ENCODE data around the gene SV2B. TPM values are rescaled to one million over a fixed set of nuclear protein-coding genes. Genes with fewer than 3 reads are reported as not detected.

Gene SV2B
- total RNA-seq, 1 experiment from 2014 or later: not detected

GRCh38 chr15:91101608-91101920, 1.5 kb downstream of the SV2B start:
- Mint-ChIP-seq H3K36me3 (ENCODE audit: insufficient read depth in 1 of 3, low read depth in 3 of 3) (peaks cover 0 to 2% (median 0%) of the 10 kb centered on the region in 3 experiments; a peak in 2 of 7 replicates), H3K27me3 (ENCODE audit: low read depth) (peaks cover 90% of the 10 kb centered on the region)

More at GRCh38 chr15:91101608-91101920, 1.5 kb downstream of the SV2B start:
- Histone ChIP-seq H3K4me2 (ENCODE audit: insufficient read depth, insufficient read length, low read length) (no peak overlapping the region), H3K4me1 (ENCODE audit: insufficient read depth, low read length) (no peaks in the 10 kb centered on the region), H4K8ac (replicated peaks; ENCODE audit: insufficient read length, low read depth, low read length) (no peak overlapping the region), H2BK12ac (ENCODE audit: insufficient read length, low read depth, low read length) (no peak overlapping the region), H3K79me1 (ENCODE audit: insufficient read depth, low read depth, low read length, poor library complexity, severe bottlenecking) (no peaks in the 10 kb centered on the region), H2BK20ac (ENCODE audit: low read depth, low read length, poor library complexity, severe bottlenecking) (no peak overlapping the region), H3K9me3 (ENCODE audit: control insufficient read depth, low read depth, low read length) (no peaks in the 10 kb centered on the region), H3K27ac (ENCODE audit: insufficient read length, low read depth, low read length) (no peak overlapping the region), H3K27me3 (ENCODE audit: insufficient read depth, low read length) (peaks cover 35% of the 10 kb centered on the region; the same call in 1 of the 2 replicates), H3K79me2 (ENCODE audit: insufficient read depth, low read length) (no peaks in the 10 kb centered on the region), H2BK15ac (ENCODE audit: low read depth, low read length) (no peak overlapping the region), H3K56ac (ENCODE audit: insufficient read length, low read depth, low read length) (no peak overlapping the region), H3K9ac (ENCODE audit: extremely low read depth, insufficient read length, low read length) (no peak overlapping the region), H2AFZ (ENCODE audit: low read length) (no peak overlapping the region), H3K18ac (ENCODE audit: insufficient read length, low read depth, low read length) (no peak overlapping the region), H4K91ac (ENCODE audit: insufficient read length, low read depth, low read length) (no peak overlapping the region), H3T11ph (ENCODE audit: low read length) (no peak overlapping the region), H3K4ac (ENCODE audit: low read depth, low read length) (no peak overlapping the region), H4K20me1 (ENCODE audit: control insufficient read depth, insufficient read depth, insufficient read length) (no peaks in the 10 kb centered on the region), H3K23me2 (ENCODE audit: insufficient read length, low read depth, low read length, poor library complexity, severe bottlenecking) (peaks cover 7% of the 10 kb centered on the region), H4K5ac (ENCODE audit: insufficient read length, low read depth, low read length) (no peak overlapping the region), H2BK120ac (ENCODE audit: low read depth, low read length, poor library complexity, severe bottlenecking) (no peak overlapping the region), H3K23ac (ENCODE audit: insufficient read length, low read depth, low read length) (no peak overlapping the region), H2BK5ac (ENCODE audit: insufficient read length, low read length) (no peak overlapping the region), H2AK5ac (ENCODE audit: insufficient read length, low read length) (no peak overlapping the region), H3K14ac (ENCODE audit: insufficient read depth, low read length) (no peak overlapping the region)
- Mint-ChIP-seq H3K9me3 (peaks cover 2 to 5% of the 10 kb centered on the region in 2 experiments; a peak in 3 of 5 replicates), H3K4me1 (peaks cover 17 to 21% of the 10 kb centered on the region in 2 experiments), H3K4me3 (no peak overlapping the region), H3K27ac (no peak overlapping the region)
- no peak for TF ChIP-seq CTCF (conservative IDR thresholded peaks at IDR 0.05)
- DNase-seq: no peak
- WGBS (ENCODE audit: extremely low coverage, insufficient read length, low lambda C conversion rate): no CpG with 5 or more reads among the region's 5 CpGs

All from H9 (cell line).